ENCODE data around the gene RAB14.

The RAB14 gene

DNA sequence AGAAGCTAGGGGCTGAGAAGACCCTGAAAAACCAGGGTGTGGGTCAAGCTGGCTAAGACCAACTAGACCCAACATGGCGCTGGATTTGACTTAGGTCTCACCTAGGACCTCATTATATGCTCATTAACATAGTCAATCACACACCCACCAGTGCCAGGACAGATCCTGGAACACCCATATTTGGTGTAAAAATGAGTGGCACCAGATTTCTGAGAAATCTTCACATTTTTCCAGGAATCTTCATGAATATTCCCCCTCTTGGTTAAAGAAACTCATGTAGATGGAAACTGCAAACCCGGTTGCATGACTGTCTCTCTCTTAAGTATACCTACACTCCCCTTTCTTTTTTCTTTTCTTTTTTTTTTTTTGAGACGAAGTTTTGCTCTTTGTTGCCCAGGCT, 17.9 kb upstream of the RAB14 start:
- DNase-seq (ENCODE audit: low read depth): no peak

DNA sequence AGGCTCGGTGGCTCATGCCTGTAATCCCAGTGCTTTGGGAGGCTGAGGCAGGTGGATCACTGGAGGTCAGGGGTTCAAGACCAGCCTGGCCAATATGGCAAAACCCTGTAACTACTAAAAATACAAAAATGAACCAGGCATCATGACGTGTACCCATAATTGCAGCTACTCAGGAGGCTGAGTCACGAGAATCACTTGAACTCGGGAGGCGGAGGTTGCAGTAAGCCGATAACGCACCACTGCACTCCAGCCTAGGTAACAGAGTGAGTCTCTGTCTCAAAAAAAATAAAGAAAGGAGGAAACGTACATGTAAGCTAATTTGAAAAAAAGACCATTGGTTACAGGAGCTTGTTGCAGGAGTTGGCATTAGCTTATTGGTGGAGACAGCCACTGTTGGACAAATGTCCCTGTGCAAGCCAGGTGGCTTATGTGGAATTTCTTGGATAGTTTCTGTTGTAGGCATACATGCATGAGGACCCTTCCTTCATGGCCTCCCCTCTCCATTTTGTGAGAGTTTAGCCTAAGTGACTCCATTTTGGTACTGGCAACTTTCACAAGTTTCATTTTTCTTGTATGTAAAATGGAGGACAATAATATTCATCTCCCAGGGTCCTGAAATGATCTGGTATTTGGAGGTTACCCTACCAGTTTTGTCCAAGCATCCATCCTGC, 16.8 kb upstream of the RAB14 start:
- no peak for DNase-seq (ENCODE audit: low read depth)

DNA sequence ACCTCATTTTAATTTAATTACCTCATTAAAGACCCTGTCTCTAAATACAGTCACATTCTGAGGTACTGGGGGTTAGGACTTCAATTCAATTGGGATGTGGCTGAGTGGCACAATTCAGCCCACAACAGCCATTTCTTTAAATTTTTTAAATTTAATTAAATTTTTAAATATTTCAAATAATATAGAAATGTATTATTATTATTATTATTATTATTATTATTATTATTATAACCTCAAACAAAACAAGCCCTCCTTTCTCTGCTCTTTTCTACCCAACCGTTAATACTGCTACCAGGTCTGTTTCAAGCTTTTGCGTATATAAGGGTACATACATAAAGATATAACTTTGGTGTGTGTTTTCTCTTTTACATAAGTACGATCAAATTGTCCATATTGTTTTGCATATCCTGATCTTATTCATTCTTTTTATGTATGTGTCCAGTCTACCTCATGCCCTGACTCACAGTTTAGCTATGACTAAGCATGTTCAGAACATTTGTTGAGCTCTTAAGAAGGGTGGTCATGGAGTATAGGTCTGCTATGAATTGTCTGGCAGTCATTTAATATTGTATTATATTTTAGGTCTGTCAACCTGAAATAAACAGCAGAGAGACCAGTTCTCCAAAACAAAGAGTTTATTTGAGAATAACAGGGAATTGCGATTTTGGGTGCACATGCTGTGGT, 16.1 kb upstream of the RAB14 start:
- DNase-seq (ENCODE audit: low read depth): no peak

DNA sequence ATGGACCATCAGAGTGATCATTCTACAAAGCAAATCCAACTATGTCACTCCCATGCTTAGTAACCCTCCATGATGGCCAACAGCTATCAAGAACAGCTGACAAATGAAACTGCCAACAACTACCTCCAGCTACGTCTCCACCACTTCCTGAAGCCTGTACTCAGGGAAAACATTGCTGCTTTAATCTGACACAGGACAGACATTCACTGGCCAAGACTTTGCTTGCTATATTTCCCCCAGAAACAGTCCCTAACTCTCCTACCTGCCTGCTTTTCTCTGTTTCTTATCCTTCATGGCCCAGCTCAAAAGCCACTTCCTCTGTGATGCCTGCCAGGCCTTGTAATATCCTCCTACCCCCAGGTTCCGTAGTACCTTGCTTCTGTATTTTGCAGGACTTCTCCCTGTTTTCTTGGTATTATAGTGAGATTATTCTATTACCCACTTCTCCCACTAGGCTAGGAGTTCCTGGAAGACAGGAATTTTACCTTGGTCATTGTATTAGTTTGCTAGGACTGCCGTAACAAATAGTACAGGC, 14.7 kb upstream of the RAB14 start:
- no peak for DNase-seq (ENCODE audit: low read depth)

DNA sequence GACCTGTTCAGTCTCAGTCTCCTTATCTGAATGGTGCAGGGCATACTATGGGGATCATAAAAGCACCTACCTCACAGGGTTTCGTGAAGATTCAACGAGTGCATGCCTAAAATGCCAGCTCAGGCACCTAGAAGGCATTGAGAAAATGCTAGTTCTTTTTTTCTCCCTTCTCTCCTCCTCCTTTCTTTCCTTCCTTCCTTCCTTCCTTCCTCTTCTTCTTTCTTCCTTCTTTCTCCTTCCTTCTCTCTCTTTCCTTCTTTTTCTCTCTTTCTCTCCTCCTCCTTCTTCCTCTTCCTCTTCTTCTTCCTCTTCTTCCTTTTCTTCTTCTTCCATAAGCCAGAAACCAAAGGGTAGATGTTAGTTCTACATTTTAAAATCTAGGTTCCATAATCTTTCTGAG, 12.3 kb upstream of the RAB14 start:
- DNase-seq (ENCODE audit: low read depth): no peak

DNA sequence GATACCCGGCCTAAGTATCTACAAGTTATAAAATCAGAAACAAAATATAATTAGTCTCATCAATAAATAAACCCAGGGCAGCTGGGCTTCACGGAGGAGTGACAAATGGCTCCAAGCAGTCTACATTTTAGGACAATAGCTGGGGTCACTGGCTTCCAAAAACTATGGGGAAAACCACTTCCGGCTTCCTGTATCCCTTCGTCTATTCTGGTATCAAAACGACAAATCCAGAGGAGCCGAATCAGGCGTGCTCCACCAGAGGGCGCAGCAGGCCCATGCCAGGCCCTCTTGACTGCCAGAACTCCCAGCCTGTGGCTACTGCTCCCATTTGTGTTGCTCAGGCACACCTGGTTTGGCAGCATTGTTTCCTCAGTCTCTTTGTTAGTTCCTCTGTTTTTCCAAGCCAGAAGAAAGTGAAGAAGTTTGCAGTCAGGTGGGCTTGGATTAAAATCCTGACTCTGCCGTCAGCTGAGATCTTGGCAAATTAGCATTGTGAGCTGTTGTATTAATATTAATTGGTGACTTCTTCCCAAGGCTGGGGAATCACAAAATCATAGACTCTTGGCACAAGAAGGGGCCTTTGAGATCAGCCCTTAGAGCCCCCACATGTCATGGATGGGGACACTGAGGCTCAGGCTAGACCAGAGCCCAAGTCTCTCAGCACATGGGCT, 11.6 kb upstream of the RAB14 start:
- DNase-seq (ENCODE audit: low read depth): peak; percentile 49

DNA sequence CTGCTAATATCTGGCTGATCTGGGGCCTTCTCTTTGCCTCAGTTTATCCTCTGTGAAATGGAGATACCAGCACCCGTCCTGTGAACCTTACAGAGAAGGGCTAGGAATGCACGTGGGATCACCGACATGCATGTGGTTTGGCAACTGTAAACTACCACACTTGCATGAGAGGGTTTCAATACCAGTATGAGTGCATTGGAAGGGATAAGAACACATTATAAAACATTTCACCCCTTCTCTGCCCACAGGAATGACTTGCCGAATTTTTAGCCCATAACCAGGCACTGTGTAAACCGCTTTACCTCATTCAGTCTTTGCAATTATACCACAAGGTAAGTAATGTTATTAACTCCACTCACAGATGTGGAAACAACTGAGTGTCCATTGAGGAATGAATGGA, 8.9 kb upstream of the RAB14 start:
- DNase-seq (ENCODE audit: low read depth): no peak

DNA sequence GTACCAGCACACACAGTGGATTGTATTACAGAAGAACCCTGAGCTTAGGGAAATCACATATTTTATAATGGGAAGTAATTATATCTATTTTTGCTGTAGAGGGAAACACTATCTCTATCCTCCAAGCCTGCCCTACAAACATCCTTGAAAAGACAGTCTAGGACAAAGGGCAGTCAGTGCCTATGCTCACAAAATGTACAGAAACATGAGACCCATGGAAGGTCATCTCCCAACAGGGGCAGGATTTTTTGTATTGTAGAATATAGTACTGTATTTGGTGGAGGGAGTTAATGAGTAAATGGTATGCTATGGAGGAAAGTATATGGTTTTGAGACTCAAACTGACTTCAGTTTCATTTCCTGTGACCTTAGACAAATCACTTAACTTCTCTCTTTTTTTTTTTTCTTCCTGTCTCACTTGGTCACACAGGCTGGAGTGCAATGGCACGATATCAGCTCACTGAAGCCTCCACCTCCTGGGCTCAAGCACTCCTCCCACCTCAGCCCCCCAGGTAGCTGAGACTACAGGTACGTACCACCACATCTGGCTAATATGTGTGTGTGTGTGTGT, 5.8 kb upstream of the RAB14 start:
- no peak for DNase-seq (ENCODE audit: low read depth)

DNA sequence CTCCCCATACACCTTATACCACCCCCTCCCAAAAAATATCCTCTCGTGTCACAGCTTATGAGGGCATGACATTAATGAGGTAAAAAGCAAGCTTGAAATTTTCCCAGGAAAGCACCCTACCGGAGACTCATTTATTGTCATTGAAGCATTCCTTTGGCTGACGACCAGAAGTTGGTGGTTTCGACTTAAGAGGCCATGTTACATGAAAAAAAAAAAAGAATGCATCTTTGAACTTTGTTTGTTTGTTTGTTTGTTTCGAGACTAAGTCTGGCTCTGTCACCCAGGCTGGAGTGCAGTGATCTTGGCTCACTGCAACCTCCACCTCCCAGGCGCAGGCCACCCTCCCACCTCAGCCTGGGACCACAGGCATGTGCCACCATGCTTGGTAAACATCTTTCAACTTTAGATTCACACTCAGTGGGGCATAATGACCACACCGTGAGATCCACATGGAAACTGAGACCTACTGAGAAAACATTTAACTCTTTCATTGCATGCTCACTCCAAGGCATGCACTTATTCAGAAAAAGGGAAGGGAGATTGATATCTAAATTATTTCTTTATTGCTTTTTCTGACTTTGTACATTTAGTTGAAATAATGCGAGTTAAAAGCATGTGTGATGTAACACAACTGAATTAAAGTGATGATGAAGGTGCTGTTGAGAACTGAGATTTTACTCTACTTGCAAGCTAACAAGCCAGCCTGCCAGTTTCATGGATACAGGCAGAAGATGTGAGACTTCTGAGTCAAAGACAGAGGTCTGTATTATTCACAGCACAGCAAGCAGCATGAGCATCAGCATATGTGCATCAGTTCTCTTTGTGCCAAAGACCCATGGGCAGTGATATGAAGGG, 5.1 kb upstream of the RAB14 start:
- DNase-seq (ENCODE audit: low read depth): no peak

DNA sequence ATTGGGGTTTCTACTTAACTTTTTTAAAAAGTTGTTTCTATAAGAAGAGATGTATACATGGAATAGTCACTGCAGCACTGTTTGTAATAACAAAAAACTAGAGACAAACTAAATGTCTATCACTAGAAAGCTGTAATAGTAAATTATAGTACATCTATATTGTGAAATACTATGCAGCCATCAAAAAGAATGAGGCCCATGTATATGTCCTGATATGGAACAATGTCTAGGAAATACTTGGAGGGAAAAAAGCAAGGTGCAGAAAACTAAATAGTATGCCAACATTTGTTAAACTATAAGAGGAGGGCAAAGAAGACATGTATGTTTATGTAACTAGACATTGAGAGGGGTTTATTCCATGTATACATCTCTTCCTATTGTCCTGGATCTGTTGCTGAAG, 2.9 kb upstream of the RAB14 start:
- no peak for DNase-seq (ENCODE audit: low read depth)

DNA sequence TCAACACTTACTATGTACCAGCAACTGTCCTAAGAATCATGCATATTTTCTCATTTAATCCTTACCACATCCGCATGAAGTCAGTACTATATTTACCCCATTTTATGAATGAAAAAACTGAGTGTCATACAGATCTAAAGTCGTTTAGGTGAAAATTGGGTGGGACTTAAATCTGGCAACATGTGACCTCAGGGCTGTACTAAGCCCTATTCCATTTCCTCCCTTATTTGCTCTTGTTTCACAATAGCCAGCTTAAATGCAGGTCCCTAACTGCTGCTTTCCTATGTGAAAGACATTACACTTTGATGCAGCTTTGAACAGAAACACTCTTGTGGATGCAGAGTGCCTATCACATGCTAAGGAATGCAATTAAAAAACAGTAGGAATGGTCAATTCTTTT, 2.5 kb upstream of the RAB14 start:
- no peak for DNase-seq (ENCODE audit: low read depth)

DNA sequence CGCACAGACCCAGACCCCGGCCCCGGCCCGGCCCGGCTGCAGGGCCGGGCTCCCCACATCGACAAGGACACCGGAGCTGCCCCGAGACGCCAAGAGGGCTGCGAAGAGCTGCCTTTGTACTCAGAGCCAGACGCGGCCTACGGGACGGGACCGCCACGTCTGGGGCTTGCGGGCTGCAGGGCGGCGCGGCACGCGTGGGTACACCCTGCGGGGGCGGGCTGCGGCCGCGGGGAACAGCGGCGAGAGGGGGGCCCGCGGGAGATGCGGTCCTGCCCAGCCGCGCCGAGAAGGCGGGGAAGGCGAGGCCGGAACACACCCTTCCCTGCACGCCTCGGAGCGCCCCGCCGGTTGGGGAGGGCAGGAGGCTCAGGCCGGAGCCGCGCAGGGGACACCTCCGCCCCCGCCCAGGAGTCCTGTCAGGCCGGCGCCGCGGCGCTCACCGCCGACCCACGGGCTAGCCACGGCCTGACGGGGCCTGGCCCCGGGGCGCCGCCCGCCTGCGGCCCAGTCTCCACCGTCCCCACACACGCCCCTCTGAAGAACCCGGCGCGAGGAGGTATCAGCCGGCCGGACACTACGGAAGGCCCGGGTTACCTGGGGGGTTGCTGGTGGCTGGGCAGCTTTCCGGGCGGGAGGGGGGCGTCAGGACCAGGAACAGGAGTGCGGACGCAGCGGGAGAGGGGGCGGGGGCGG, 478 bp downstream of the RAB14 start:
- DNase-seq (ENCODE audit: low read depth): peak; percentile 38

DNA sequence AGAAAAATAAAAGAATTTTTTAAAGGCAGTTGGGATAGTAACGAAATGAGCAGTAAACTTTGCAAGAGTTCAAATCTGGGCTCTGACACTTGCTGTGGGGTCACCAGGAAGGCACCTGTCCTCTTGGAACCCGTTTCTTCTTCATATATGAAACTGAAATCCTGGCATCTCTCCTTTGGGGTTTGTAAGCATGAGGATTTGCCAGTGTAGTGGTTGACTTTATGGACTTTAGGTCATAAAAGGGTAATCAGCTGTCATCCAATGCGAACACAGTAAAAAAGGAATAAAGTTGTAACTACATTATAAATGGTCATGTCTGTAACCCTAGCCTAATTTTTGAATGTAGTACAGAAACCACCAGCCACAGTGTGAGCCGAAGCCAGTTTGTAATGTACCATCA, 1.3 kb downstream of the RAB14 start:
- DNase-seq (ENCODE audit: low read depth): no peak

DNA sequence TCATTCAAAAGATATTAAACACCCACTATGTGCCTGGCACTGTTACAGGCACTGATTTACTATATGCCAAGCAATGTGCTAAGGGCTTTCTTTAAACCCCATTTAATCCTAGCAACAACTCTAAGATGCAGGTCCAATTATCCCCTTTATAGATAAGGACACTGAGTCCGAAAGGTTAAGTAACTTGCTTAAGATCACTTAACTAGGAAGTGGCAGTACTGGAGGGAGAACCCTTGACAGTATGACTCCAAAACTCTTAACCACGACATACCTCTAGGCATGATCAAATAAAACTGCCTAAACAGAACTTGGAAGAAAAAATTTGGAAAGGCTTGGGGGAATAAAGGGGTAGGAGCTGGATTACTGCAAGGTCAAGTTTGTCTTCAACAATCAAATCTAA, 1.7 kb downstream of the RAB14 start:
- no peak for DNase-seq (ENCODE audit: low read depth)

DNA sequence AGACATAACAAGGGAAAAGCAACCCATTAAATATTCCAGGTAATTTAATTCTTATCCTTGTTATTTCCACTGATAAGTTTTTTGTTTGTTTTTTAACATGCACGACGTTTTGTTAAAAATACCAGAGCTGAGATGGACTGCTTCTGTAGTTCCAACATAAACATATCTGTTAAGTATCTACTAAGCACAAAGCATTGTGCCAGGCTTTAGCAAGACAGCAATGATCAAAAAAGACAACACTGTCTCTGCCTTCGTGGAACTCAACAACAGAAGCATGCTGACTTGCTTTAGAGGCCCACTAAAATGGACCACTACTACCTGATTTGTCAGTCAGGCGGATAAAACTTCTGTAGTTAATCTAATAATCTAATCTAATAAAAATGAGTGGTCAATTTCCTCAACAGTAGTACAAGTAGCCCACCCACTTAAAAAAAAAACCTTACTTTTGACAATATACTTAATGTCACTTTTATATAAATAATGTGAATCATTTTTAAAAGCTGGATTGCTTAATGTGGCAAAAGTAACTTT, 3.1 kb downstream of the RAB14 start:
- no peak for DNase-seq (ENCODE audit: low read depth)

DNA sequence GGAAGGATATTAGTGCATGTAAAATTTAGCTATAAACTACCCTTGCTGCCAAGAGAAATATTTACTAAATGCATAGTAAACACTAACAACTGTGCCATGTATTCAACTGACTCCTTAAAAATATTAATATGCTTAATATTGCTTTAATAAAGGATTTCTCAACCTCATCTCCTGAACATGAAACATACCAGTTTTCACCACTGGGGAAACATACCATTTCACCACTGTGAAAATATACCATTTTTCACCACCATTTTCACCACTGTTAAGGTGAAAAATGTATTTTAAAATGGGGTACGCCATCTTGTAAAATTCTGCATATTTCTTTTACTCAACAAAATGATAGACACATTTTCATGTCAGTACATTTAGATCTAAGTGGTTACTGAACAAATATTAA, 4.5 kb downstream of the RAB14 start:
- DNase-seq (ENCODE audit: low read depth): no peak

DNA sequence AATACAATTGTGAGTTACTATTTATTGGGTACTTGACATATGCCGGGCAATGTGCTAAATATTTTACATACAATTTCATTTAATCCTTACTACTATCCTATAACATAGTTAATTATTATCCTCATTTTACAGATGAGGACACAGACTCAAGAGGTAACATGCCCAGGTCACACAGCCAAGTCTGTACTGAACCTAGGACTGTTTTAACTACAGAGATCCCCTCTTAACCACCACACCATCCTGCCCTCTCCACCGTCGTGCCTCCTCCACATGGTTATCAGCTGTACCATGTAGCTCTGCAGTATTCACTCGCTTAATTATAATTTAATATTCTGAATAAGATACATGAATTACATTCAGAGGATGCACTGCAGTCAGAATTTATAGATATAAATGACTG, 5.3 kb downstream of the RAB14 start:
- no peak for DNase-seq (ENCODE audit: low read depth)

DNA sequence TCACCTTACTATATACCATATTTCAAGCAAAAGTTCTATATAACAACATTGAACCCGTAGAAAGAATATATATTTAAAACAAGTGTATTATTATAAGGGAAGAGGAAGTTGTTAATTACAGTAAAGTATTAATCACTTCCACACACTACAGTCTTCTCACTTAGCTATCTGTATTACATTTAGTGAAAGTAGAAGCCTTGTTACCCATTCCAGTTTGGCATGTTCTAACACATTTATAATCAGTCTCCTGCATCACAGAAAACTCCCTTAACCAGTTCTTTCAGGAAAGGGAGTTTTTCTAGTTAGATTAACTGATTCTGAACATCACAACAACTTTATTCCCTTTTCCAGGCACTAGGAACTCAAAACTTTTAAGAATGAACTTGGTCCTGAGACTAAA, 6.9 kb downstream of the RAB14 start:
- no peak for DNase-seq (ENCODE audit: low read depth)

DNA sequence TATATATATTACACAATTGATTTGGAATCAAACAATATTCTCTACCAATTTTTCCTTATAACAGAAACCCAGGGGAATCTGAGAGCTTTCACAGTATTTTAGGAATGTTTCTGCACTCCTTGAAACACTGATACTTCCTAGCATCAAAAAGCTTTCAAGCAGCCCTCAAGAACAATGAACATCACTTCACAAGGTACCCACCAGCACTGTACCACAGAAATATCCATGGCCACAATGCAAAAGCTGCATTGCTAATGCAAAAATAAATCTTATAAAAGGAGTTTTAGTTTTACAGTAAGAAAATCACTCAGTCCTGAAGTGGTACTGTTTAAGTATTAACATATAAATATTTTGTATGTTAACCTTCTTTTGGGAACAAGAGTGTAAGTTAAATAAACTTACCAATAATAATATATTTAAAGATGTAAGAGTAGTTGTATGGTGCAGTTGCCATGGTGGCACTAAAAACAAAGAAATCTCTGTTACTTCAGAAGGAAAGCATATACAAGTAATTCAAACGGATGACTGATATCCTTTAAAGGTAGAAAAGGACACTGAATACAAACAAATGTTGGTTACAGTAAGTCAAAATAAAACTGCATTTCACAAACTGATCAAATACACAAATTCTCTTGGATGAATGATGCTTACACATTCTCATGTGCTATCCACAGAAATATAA, 8.6 kb downstream of the RAB14 start:
- DNase-seq (ENCODE audit: low read depth): no peak

DNA sequence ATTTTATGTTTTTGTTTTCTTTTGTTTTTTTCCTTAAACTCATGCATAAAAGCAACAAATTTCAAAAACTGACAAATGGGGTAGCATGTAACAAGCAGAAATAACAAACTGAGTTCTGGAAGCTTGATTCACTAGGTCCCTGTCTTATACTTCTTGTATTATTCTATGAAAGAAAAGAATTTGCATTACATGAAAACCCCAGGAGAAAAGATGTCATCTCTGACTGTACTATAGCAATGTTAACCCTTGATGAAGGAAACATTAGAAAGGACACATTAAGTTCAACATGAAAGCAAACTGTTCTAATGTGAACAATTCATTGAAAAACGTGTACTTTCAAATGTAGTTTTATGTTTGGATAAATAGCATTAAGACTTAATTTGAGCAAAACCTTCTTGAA, 9.2 kb downstream of the RAB14 start:
- no peak for DNase-seq (ENCODE audit: low read depth)

DNA sequence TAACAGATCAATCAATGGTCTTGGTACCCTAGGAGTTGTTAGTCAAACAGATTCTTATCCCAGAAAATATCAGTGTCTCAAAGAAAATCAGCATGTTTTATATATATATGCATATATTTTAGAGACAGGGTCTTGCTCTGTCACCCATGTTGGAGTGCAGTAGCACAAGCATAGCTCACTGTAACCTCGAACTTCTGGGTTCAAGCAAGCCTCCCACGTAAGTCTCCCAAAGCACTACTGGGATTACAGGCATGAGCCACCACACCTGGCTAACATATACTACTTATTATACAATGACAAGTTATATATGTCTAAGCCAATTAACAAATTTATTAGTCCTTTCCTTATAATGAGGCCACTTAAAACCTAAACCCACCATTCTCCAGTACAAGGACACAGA, 10.4 kb downstream of the RAB14 start:
- no peak for DNase-seq (ENCODE audit: low read depth)

Measured in activated T-helper 9 cell treated with anti-CD3 and anti-CD28 coated beads, Interleukin-2, amount 50 U/mL, for 16 hours (primary cell).